Caco-2 (cell line): ENCODE results near the gene ANP32B. TPM values are rescaled to one million over a fixed set of nuclear protein-coding genes. Genes with fewer than 3 reads are reported as not detected.
A peak's percentile ranks its signal among the peaks of the same experiment; 100 is the strongest.

Source experiments
- BruUV-seq: library from RNA; stranded (reverse); fragments of 400-500 nt; replicated peaks from 2 replicates; lab custom pipeline; 2021; lab: Mats Ljungman, UMichigan
- CTCF ChIA-PET: fragments of 300-600 bp; sonication (Branson Sonifier 250); formaldehyde crosslinking; loops from one replicate; lab custom pipeline; 2022; ENCODE audit warnings: antibody characterized with exemption; lab: Charles Lee
- POLR2A ChIA-PET: fragments of 300-600 bp; sonication (Branson Sonifier 250); formaldehyde crosslinking; loops from one replicate; lab custom pipeline; 2022; ENCODE audit warnings: antibody characterized with exemption; lab: Charles Lee
- DNase-seq, 2 experiments: peaks; one replicate each; pipeline versions ENCODE4 v3.0.0 to v3.0.0-alpha.2; 2020 to 2022
- H3K27me3 ChIP-seq: replicated peaks from 2 replicates; pipeline ENCODE4 v1.6.0; 2011; ENCODE audit warnings: low read length; ENCODE audit not compliant: control insufficient read depth, insufficient read depth
- H3K36me3 ChIP-seq: 2 replicates; pipeline ENCODE4 v1.5.1; 2011; ENCODE audit warnings: low read length; ENCODE audit not compliant: control insufficient read depth, insufficient read depth
- H3K4me1 ChIP-seq: fragments of 250-450 bp; sonication (Bioruptor Pico); 2 replicates; pipeline ENCODE4 v1.5.1; 2020; ENCODE audit warnings: mild to moderate bottlenecking
- H3K4me3 ChIP-seq: 2 replicates; pipeline ENCODE4 v1.5.1; 2011; ENCODE audit warnings: low read depth, mild to moderate bottlenecking, control low read depth, low read length
- H3K9me3 ChIP-seq: fragments of 250-450 bp; sonication (Bioruptor Pico); 2 replicates; pipeline ENCODE4 v1.5.1; 2020; ENCODE audit warnings: mild to moderate bottlenecking, moderate library complexity
- H3K27ac Mint-ChIP-seq: one replicate; pipeline ENCODE4 v1.8.0; 2022; ENCODE audit warnings: mixed read lengths; ENCODE audit not compliant: unreplicated experiment
- H3K27me3 Mint-ChIP-seq: one replicate; pipeline ENCODE4 v1.8.0; 2022; ENCODE audit warnings: mixed read lengths; ENCODE audit not compliant: insufficient read depth, unreplicated experiment
- H3K36me3 Mint-ChIP-seq: one replicate; pipeline ENCODE4 v1.8.0; 2022; ENCODE audit warnings: mild to moderate bottlenecking, mixed read lengths; ENCODE audit not compliant: insufficient read depth, unreplicated experiment
- H3K4me1 Mint-ChIP-seq: one replicate; pipeline ENCODE4 v1.8.0; 2022; ENCODE audit warnings: low read depth, mixed read lengths; ENCODE audit not compliant: unreplicated experiment
- H3K4me3 Mint-ChIP-seq: one replicate; pipeline ENCODE4 v1.8.0; 2022; ENCODE audit warnings: mild to moderate bottlenecking, moderate library complexity, mixed read lengths; ENCODE audit not compliant: unreplicated experiment
- H3K9me3 Mint-ChIP-seq: one replicate; pipeline ENCODE4 v1.8.0; 2022; ENCODE audit warnings: mixed read lengths; ENCODE audit not compliant: unreplicated experiment
- CTCF ChIP-seq, 2 experiments: fragments of 200-600 bp in 1 of 2; IDR thresholded peaks; 1 replicate in 1 of 2; 2 replicates in 1 of 2; pipeline versions ENCODE4 v1.5.1 to v1.8.0; 2011 to 2022; ENCODE audit warnings: antibody characterized with exemption in 1 of 2, control low read depth in 1 of 2, inconsistent platforms in 1 of 2, low read depth in 1 of 2, low read length in 1 of 2, mild to moderate bottlenecking in 1 of 2, moderate library complexity in 1 of 2; ENCODE audit not compliant: insufficient read depth in 1 of 2, severe bottlenecking in 1 of 2, unreplicated experiment in 1 of 2
- intact Hi-C: fragments of 100-400 bp; cut with micrococcal nuclease; formaldehyde crosslinking; loops from one replicate; pipeline ENCODE4 v1.10.0; 2022; ENCODE audit not compliant: unreplicated experiment
- total RNA-seq: library from RNA; stranded (reverse); gene quantifications from 2 replicates; pipeline ENCODE4 v1.2.3, GENCODE V29; 2022

ANP32B gene
- total RNA-seq, 1 experiment from 2014 or later = 317 TPM

- POLR2A ChIA-PET = no interaction called here
- Histone ChIP-seq H3K4me1 (no peaks in the 10 kb centered on the region), H3K27me3 (no peaks in the 10 kb centered on the region), H3K36me3 (no peaks in the 10 kb centered on the region), H3K9me3 (no peaks in the 10 kb centered on the region), H3K4me3 (no peak overlapping the region)
- H3K4me1 Mint-ChIP-seq = no peaks in the 10 kb centered on the region
- BruUV-seq = no TSS peak
- H3K36me3 Mint-ChIP-seq = no peaks in the 10 kb centered on the region
- H3K27ac Mint-ChIP-seq = no peak overlapping the region
- CTCF ChIA-PET = interaction anchor here (1.2 to 1.3 kb wide), 2 partner anchors 32 to 102 kb away, joined by 3 to 6 read pairs; partner anchors contain the start of genes NANS and TRMO
- DNase-seq = peak; percentile 70 to 77
- H3K27me3 Mint-ChIP-seq = peaks cover 6% of the 10 kb centered on the region
- H3K4me3 Mint-ChIP-seq = no peak overlapping the region
- TF ChIP-seq CTCF (IDR thresholded peaks at IDR 0.05; ENCODE audit: insufficient read depth in 1 of 2, low read depth in 1 of 2, low read length in 1 of 2, severe bottlenecking in 1 of 2, unreplicated experiment in 1 of 2) = peak; percentile 74 to 76
- intact Hi-C loops = loop anchor here (1.0 to 2.0 kb wide), 2 partner anchors 31 to 244 kb away; no protein-coding TSS in a partner anchor
- H3K9me3 Mint-ChIP-seq = no peaks in the 10 kb centered on the region
These were observed 28.6 kb upstream of the ANP32B start for GRCh38 chr9:97954550-97954989.

GRCh38 chr9:97956331-97956730 lies 26.8 kb upstream of the ANP32B start:
- POLR2A ChIA-PET = no interaction called here
- no peaks in the 10 kb centered on the region for H3K4me1 Mint-ChIP-seq

GRCh38 chr9:97958812-97959511 lies 24.2 kb upstream of the ANP32B start:
- POLR2A ChIA-PET = no interaction called here
- no peaks in the 10 kb centered on the region for H3K4me1 ChIP-seq
- no peak for TF ChIP-seq CTCF (IDR thresholded peaks at IDR 0.05; ENCODE audit: insufficient read depth in 1 of 2, low read depth in 1 of 2, low read length in 1 of 2, severe bottlenecking in 1 of 2, unreplicated experiment in 1 of 2)
- no peaks in the 10 kb centered on the region for H3K27me3 ChIP-seq
- no peak for DNase-seq
- Mint-ChIP-seq H3K4me3 (no peak overlapping the region), H3K36me3 (no peaks in the 10 kb centered on the region), H3K9me3 (no peaks in the 10 kb centered on the region), H3K27ac (no peak overlapping the region), H3K4me1 (no peaks in the 10 kb centered on the region), H3K27me3 (peaks cover 4% of the 10 kb centered on the region)
- no peak overlapping the region for H3K4me3 ChIP-seq
- no TSS peak for BruUV-seq
- intact Hi-C loops = no loop called here
- no peaks in the 10 kb centered on the region for H3K36me3 ChIP-seq
- no peaks in the 10 kb centered on the region for H3K9me3 ChIP-seq
- CTCF ChIA-PET = interaction anchor here (0.6 kb wide), 1 partner anchor 32 kb away, joined by 10 read pairs; no protein-coding TSS in a partner anchor

More at GRCh38 chr9:97956331-97956730, 26.8 kb upstream of the ANP32B start:
- no peaks in the 10 kb centered on the region for H3K36me3 Mint-ChIP-seq
- Histone ChIP-seq H3K36me3 (no peaks in the 10 kb centered on the region), H3K4me1 (no peaks in the 10 kb centered on the region), H3K27me3 (no peaks in the 10 kb centered on the region), H3K9me3 (no peaks in the 10 kb centered on the region), H3K4me3 (no peak overlapping the region)
- no peaks in the 10 kb centered on the region for H3K9me3 Mint-ChIP-seq
- no peaks in the 10 kb centered on the region for H3K27me3 Mint-ChIP-seq
- intact Hi-C loops = no loop called here
- CTCF ChIA-PET = interaction anchor here (1.0 kb wide), 1 partner anchor 33 kb away, joined by 3 read pairs; no protein-coding TSS in a partner anchor
- no peak for TF ChIP-seq CTCF (IDR thresholded peaks at IDR 0.05; ENCODE audit: insufficient read depth in 1 of 2, low read depth in 1 of 2, low read length in 1 of 2, severe bottlenecking in 1 of 2, unreplicated experiment in 1 of 2)
- no peak overlapping the region for H3K4me3 Mint-ChIP-seq
- H3K27ac Mint-ChIP-seq = no peak overlapping the region
- no TSS peak for BruUV-seq
- DNase-seq = no peak
